T-helper 2 cell treated with Interferon-gamma antibody and Interleukin-4, amounts not matched to agents 5 μg/mL and 100 μg/mL, for 36 hours (primary cell): ENCODE data around the gene TM2D3.

Experiments
- DNase-seq: peaks from one replicate; pipeline ENCODE4 v3.0.0; 2021; ENCODE audit warnings: low spot score
- H3K27ac Mint-ChIP-seq: one replicate; pipeline ENCODE4 v1.8.0; 2021; ENCODE audit warnings: mild to moderate bottlenecking, mixed read lengths
- H3K27me3 Mint-ChIP-seq: one replicate; pipeline ENCODE4 v1.8.0; 2021; ENCODE audit warnings: low read depth, mixed read lengths
- H3K36me3 Mint-ChIP-seq: one replicate; pipeline ENCODE4 v1.8.0; 2021; ENCODE audit warnings: low read depth, mixed read lengths
- H3K4me1 Mint-ChIP-seq: one replicate; pipeline ENCODE4 v1.8.0; 2021; ENCODE audit warnings: low read depth, mixed read lengths
- H3K4me3 Mint-ChIP-seq: one replicate; pipeline ENCODE4 v1.8.0; 2022; ENCODE audit warnings: mild to moderate bottlenecking, moderate library complexity, mixed read lengths
- H3K9me3 Mint-ChIP-seq: one replicate; pipeline ENCODE4 v1.8.0; 2021; ENCODE audit warnings: mixed read lengths

Gene TM2D3

DNA sequence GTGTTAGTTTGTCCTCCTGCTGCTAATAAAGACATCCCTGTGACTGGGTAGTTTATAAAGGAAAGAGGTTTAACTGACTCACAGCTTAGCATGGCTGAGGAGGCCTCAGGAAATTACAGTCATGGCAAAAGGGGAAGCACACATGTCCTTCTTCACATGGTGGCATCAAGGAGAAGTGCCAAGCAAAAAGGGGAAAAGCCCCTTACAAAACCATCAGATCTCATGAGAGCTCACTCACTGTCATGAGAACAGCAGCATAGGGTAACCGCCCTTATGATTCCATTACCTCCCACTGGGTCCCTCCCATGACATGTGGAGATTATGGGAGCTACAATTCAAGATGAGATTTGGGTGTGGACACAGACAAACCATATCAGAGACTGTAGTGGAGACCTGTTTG, 27.0 kb downstream of the TM2D3 start:
- no peaks in the 10 kb centered on the region for H3K9me3 Mint-ChIP-seq
- H3K27ac Mint-ChIP-seq: no peak overlapping the region
- no peak for DNase-seq
- H3K4me3 Mint-ChIP-seq: no peak overlapping the region
- peaks cover 5% of the 10 kb centered on the region for H3K4me1 Mint-ChIP-seq
- H3K27me3 Mint-ChIP-seq: no peaks in the 10 kb centered on the region
- H3K36me3 Mint-ChIP-seq: peaks cover 6% of the 10 kb centered on the region

GRCh38 chr15:101623367-101624304, 28.5 kb downstream of the TM2D3 start:
- DNase-seq: no peak
- Mint-ChIP-seq H3K36me3 (peaks cover 6% of the 10 kb centered on the region), H3K9me3 (no peaks in the 10 kb centered on the region), H3K4me1 (peaks cover 5% of the 10 kb centered on the region), H3K4me3 (no peak overlapping the region), H3K27me3 (no peaks in the 10 kb centered on the region), H3K27ac (no peak overlapping the region)

DNA sequence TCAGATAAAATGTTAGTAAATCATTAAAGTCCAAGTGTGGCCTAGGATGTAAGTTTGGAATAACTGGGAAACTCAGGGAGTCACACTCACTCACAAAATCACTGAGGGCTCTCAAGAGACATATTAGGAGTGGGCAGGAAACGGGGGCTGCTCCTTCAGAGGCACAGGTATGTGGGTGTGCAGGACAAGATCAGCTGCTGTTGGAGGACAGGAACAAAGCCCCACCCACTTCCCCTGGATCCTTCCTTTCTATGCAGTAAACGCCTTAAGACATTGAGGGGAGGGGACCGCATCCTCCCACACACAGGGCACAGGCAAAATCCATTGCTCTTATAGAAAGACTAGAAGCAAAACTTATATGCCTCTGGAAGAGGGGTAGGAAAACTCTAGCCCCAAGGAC, 30.2 kb downstream of the TM2D3 start:
- Mint-ChIP-seq H3K9me3 (no peaks in the 10 kb centered on the region), H3K27ac (no peak overlapping the region), H3K27me3 (no peaks in the 10 kb centered on the region), H3K4me1 (peaks cover 5% of the 10 kb centered on the region), H3K36me3 (peaks cover 6% of the 10 kb centered on the region), H3K4me3 (no peak overlapping the region)
- DNase-seq: no peak

GRCh38 chr15:101620671-101621070, 31.5 kb downstream of the TM2D3 start:
- H3K4me3 Mint-ChIP-seq: no peak overlapping the region
- H3K4me1 Mint-ChIP-seq: peaks cover 5% of the 10 kb centered on the region
- no peak overlapping the region for H3K27ac Mint-ChIP-seq
- DNase-seq: no peak
- H3K27me3 Mint-ChIP-seq: no peaks in the 10 kb centered on the region
- no peaks in the 10 kb centered on the region for H3K9me3 Mint-ChIP-seq
- peaks cover 4% of the 10 kb centered on the region for H3K36me3 Mint-ChIP-seq

DNA sequence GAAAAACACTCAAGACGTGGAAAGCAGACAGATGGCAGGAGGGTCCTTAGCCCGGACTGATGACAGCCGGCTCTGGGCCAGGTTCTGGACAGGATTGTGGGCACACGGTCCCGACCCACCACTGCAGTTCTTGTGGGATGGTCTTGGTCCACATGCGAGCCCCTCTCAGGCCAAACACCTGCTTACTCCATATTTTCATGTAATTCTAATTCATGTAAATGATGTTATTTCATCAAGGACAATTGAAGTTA, 32.6 kb downstream of the TM2D3 start:
- DNase-seq: no peak
- Mint-ChIP-seq H3K9me3 (no peaks in the 10 kb centered on the region), H3K27ac (no peak overlapping the region), H3K4me1 (peaks cover 5% of the 10 kb centered on the region), H3K27me3 (no peaks in the 10 kb centered on the region), H3K4me3 (no peak overlapping the region), H3K36me3 (peaks cover 4% of the 10 kb centered on the region)

DNA sequence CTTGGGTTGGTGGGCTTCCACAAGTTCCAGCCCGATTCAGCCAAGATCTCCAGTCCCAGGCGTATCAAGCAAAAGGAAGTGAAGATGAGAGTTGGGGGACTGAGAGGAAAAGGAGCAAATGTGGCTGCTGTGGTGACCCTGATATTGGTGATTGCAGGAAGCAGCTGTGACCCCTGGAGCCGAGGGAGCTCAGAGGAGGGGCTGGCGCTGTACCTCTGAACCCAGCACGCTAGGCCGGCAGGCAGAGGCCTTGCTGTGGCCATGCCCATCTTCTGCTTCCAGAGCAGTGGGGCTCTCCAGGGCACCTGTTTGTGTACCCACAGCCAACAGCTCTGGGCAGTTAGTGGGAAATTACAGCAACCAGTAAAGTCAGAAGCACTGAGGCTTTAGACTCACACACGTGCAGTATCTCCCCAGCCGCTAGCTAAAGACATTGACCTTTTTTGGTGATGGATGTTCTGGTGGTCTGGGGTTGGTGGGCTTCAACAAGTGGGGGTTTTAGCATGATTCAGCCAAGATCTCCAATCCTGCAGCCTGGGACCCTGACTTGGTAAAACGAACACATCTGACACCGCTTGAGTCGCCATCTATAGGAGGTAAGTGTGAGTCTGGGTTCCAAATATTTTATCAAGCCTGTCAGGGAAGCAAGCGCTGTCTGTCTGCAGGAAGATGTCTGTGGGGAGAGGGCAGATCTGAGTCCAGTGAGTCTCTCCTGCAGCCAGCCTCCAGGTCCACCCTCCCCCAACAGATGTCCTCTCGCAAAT, 33.1 kb downstream of the TM2D3 start:
- no peaks in the 10 kb centered on the region for H3K9me3 Mint-ChIP-seq
- H3K4me3 Mint-ChIP-seq: no peak overlapping the region
- no peak overlapping the region for H3K27ac Mint-ChIP-seq
- H3K27me3 Mint-ChIP-seq: no peaks in the 10 kb centered on the region
- no peak for DNase-seq
- H3K36me3 Mint-ChIP-seq: peaks cover 3% of the 10 kb centered on the region
- H3K4me1 Mint-ChIP-seq: peaks cover 5% of the 10 kb centered on the region

- Mint-ChIP-seq H3K4me3 (no peak overlapping the region), H3K36me3 (no peaks in the 10 kb centered on the region), H3K27ac (no peak overlapping the region), H3K9me3 (no peaks in the 10 kb centered on the region), H3K4me1 (no peaks in the 10 kb centered on the region), H3K27me3 (no peaks in the 10 kb centered on the region)
- no peak for DNase-seq
These were observed 34.1 kb downstream of the TM2D3 start for GRCh38 chr15:101618076-101618475.

DNA sequence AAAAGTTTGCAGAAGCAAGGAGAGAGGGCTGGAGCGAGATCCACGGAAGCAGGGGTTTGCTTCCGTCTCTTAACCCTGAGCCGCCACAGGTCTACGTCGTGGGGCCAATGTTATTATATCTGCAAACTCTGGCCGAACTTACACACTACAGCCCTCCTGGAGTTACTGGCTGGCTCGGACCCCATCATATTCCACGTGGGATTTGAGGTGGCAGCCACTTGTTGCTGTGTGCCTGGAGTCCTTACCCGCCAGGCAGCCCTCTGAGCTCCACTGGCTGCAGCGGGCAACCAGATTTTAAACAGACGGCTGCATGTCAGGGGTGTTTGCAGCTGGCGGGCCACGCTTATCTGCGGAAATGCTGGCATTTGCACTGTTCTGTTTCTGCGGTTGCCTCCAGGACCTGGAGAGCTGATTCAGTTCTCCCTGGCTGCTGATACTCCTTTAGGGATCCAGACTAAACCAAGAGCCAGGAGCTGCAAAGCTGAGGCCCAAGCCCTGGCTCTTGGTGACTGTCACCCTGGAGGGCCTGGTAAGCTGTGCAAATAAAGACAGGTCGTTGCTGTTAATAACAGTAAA, 34.7 kb downstream of the TM2D3 start:
- H3K4me1 Mint-ChIP-seq: no peaks in the 10 kb centered on the region
- no peaks in the 10 kb centered on the region for H3K27me3 Mint-ChIP-seq
- H3K36me3 Mint-ChIP-seq: no peaks in the 10 kb centered on the region
- DNase-seq: no peak
- H3K9me3 Mint-ChIP-seq: no peaks in the 10 kb centered on the region
- no peak overlapping the region for H3K27ac Mint-ChIP-seq
- H3K4me3 Mint-ChIP-seq: no peak overlapping the region

DNA sequence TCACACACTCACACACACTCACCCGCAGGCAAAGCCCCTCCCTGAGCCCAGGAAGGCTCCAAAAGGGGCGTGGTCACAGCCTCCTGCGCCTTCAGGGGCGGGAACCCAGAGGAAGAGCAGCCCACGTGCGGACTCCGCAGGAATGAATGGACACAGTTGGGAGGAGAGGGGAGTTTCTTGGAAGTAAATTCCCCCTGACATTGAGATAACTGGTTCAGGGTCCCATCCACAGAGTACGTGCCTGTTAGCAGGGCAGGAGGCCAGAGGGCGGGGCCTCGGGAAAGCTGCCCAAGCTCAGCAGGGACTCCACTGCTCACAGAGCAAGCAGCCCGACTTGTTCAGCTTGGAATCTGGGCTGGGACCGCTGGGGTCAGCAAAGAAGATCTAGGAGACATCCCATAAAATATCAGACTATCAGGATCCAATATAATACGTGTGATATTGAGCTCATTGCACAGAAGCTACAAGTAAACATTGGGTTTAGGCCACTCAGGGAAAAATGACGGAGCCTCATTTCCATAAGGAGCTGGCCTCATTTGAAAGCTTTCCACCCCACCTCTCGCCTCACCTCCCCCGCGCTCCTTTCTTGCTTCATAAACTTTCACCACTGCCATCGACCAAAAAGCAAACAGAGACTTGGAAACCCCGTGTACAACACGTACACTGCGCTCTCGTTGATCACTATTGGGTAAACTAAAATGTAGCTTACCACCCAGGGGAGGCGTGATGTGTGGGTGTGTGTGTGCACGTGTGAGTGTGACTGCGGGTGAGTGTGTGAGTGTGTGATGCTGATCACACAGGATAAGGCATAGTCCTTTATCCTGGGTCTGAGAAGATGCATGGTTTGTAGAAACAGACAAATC, 36.0 kb downstream of the TM2D3 start:
- Mint-ChIP-seq H3K27me3 (no peaks in the 10 kb centered on the region), H3K4me1 (no peaks in the 10 kb centered on the region), H3K4me3 (no peak overlapping the region), H3K9me3 (no peaks in the 10 kb centered on the region), H3K27ac (no peak overlapping the region), H3K36me3 (no peaks in the 10 kb centered on the region)
- DNase-seq: no peak

GRCh38 chr15:101615414-101615985, 36.7 kb downstream of the TM2D3 start:
- H3K27me3 Mint-ChIP-seq: no peaks in the 10 kb centered on the region
- no peak for DNase-seq
- no peaks in the 10 kb centered on the region for H3K4me1 Mint-ChIP-seq
- no peaks in the 10 kb centered on the region for H3K36me3 Mint-ChIP-seq
- H3K9me3 Mint-ChIP-seq: no peaks in the 10 kb centered on the region
- H3K27ac Mint-ChIP-seq: no peak overlapping the region
- no peak overlapping the region for H3K4me3 Mint-ChIP-seq

DNA sequence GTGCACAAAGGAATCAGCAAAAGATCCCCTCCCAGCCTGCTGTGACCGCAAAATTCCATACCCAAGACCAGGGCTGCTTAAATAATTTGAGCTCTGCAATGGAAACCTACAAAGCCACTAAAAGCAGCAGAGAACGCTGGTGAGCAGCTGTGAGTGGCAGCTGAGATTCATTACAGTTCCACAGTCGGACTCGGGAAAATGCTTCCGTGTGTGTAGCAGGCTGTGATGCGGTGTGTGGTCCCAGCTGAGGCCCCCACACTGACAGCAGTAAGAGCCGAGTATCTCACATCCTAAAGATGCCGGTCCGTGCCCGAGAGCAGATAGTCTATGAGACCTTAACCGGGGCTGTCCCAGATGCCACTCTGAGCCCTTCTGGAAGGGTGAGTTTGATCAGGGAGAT, 37.4 kb downstream of the TM2D3 start:
- Mint-ChIP-seq H3K36me3 (no peaks in the 10 kb centered on the region), H3K9me3 (no peaks in the 10 kb centered on the region), H3K4me1 (no peaks in the 10 kb centered on the region), H3K27me3 (no peaks in the 10 kb centered on the region), H3K27ac (no peak overlapping the region), H3K4me3 (no peak overlapping the region)
- no peak for DNase-seq

GRCh38 chr15:101614001-101614585, 38.1 kb downstream of the TM2D3 start:
- DNase-seq: no peak
- H3K27ac Mint-ChIP-seq: no peak overlapping the region

More at GRCh38 chr15:101614001-101614585, 38.1 kb downstream of the TM2D3 start:
- H3K4me3 Mint-ChIP-seq: no peak overlapping the region
- no peaks in the 10 kb centered on the region for H3K4me1 Mint-ChIP-seq
- H3K9me3 Mint-ChIP-seq: no peaks in the 10 kb centered on the region
- H3K27me3 Mint-ChIP-seq: no peaks in the 10 kb centered on the region
- no peaks in the 10 kb centered on the region for H3K36me3 Mint-ChIP-seq
